Suppressor macrophage treated with lipopolysaccharide for 4 hours (primary cell): Measurements from ENCODE around the gene CCDC30.

ENCODE experiments used
- DNase-seq: peaks from one replicate; pipeline ENCODE4 v3.0.0-alpha.2; 2020

The CCDC30 gene

GRCh38 chr1:42703888-42704464 lies 240.9 kb downstream of the CCDC30 start:
- no peak for DNase-seq
